Effector CD8-positive, alpha-beta T cell (primary cell): ENCODE data around the gene SLC29A3.
"Not testable (repeated sequence)": the region's sequence is repeated elsewhere in the genome, so short reads cannot be mapped to it uniquely, and the experiment has no call there.

ENCODE experiments used
- DNase-seq: peaks from one replicate; lab custom pipeline; 2025; lab: John Stamatoyannopoulos, UW

Gene SLC29A3

GRCh38 chr10:71346731-71347130 lies 27.7 kb downstream of the SLC29A3 start:
- DNase-seq, result no peak

- DNase-seq, result no peak
Measured at GRCh38 chr10:71347587-71348395, 28.7 kb downstream of the SLC29A3 start.

- no peak for DNase-seq
Measured at GRCh38 chr10:71348850-71349249, 29.8 kb downstream of the SLC29A3 start.

- DNase-seq, result no peak
Measured at GRCh38 chr10:71349406-71349805, 30.3 kb downstream of the SLC29A3 start.

GRCh38 chr10:71351087-71351486 lies 32.0 kb downstream of the SLC29A3 start:
- no peak for DNase-seq

GRCh38 chr10:71351628-71352319 lies 32.7 kb downstream of the SLC29A3 start:
- no peak for DNase-seq

GRCh38 chr10:71353639-71354038 lies 34.6 kb downstream of the SLC29A3 start:
- no peak for DNase-seq

GRCh38 chr10:71354776-71355175 lies 35.7 kb downstream of the SLC29A3 start:
- DNase-seq, result no peak

- DNase-seq, result no peak
Measured at GRCh38 chr10:71355886-71356285, 36.8 kb downstream of the SLC29A3 start.

- no peak for DNase-seq
Measured at GRCh38 chr10:71357792-71358265, 38.8 kb downstream of the SLC29A3 start.

- no peak for DNase-seq
Measured at GRCh38 chr10:71358277-71358676, 39.2 kb downstream of the SLC29A3 start.

- not testable (repeated sequence) for DNase-seq
Measured at GRCh38 chr10:71358906-71359305, 39.8 kb downstream of the SLC29A3 start.

- no peak for DNase-seq
Measured at GRCh38 chr10:71359364-71360046, 40.4 kb downstream of the SLC29A3 start.

- DNase-seq, result no peak
Measured at GRCh38 chr10:71360735-71361134, 41.7 kb downstream of the SLC29A3 start.

GRCh38 chr10:71361581-71361980 lies 42.5 kb downstream of the SLC29A3 start:
- no peak for DNase-seq

GRCh38 chr10:71362141-71362540 lies 43.1 kb downstream of the SLC29A3 start:
- DNase-seq, result no peak

- DNase-seq, result no peak
Measured at GRCh38 chr10:71363936-71364335, 44.9 kb downstream of the SLC29A3 start.

- no peak for DNase-seq
Measured at GRCh38 chr10:71365366-71365765, 46.3 kb downstream of the SLC29A3 start.

- DNase-seq, result no peak
Measured at GRCh38 chr10:71366690-71367089, 47.6 kb downstream of the SLC29A3 start.

GRCh38 chr10:71367271-71367670 lies 48.2 kb downstream of the SLC29A3 start:
- DNase-seq, result no peak

- no peak for DNase-seq
Measured at GRCh38 chr10:71368176-71368575, 49.1 kb downstream of the SLC29A3 start.

- DNase-seq, result no peak
Measured at GRCh38 chr10:71368643-71369042, 49.6 kb downstream of the SLC29A3 start.

GRCh38 chr10:71369602-71370001 lies 50.5 kb downstream of the SLC29A3 start:
- no peak for DNase-seq
